Glutamatergic neuron (in vitro differentiated cells): ENCODE measurements around the gene MAPK7. TPM values are rescaled to one million over a fixed set of nuclear protein-coding genes. Genes with fewer than 3 reads are reported as not detected.

Experiments used
- DNase-seq: peaks from one replicate; pipeline ENCODE4 v3.0.0; 2022
- H3K27ac Mint-ChIP-seq: one replicate; pipeline ENCODE4 v1.8.0; 2020; ENCODE audit warnings: mild to moderate bottlenecking, mixed read lengths, inconsistent platforms; ENCODE audit not compliant: unreplicated experiment
- H3K27me3 Mint-ChIP-seq: one replicate; pipeline ENCODE4 v1.8.0; 2020; ENCODE audit warnings: mild to moderate bottlenecking, moderate library complexity, mixed read lengths, inconsistent platforms; ENCODE audit not compliant: unreplicated experiment
- H3K36me3 Mint-ChIP-seq: one replicate; pipeline ENCODE4 v1.8.0; 2020; ENCODE audit warnings: mild to moderate bottlenecking, mixed read lengths, inconsistent platforms; ENCODE audit not compliant: unreplicated experiment
- H3K4me1 Mint-ChIP-seq: one replicate; pipeline ENCODE4 v1.8.0; 2020; ENCODE audit warnings: mild to moderate bottlenecking, low read depth, mixed read lengths, inconsistent platforms; ENCODE audit not compliant: unreplicated experiment
- H3K4me3 Mint-ChIP-seq: one replicate; pipeline ENCODE4 v1.8.0; 2020; ENCODE audit warnings: mild to moderate bottlenecking, mixed read lengths, inconsistent platforms; ENCODE audit not compliant: unreplicated experiment
- H3K9me3 Mint-ChIP-seq: one replicate; pipeline ENCODE4 v1.8.0; 2020; ENCODE audit warnings: mild to moderate bottlenecking, moderate library complexity, mixed read lengths, inconsistent platforms; ENCODE audit not compliant: unreplicated experiment
- CTCF ChIP-seq: fragments of 200-600 bp; sonication (generic); IDR thresholded peaks from one replicate; pipeline ENCODE4 v1.5.0; 2021; ENCODE audit not compliant: partially characterized antibody, unreplicated experiment
- total RNA-seq: library from RNA; stranded (reverse); fragmentation: NEBNext Ultra II Directional; extraction: Animal tissue kit (Norgen Biotek cat#: 25700); gene quantifications from one replicate; pipeline ENCODE4 v1.2.1, GENCODE V29; 2021; ENCODE audit not compliant: unreplicated experiment

MAPK7 gene
- total RNA-seq, 1 donor from 2014 or later = 70.6 TPM

- Mint-ChIP-seq H3K36me3 (no peaks in the 10 kb centered on the region), H3K27me3 (peaks cover 10% of the 10 kb centered on the region), H3K27ac (peak overlapping the region; percentile 6), H3K4me1 (peaks cover 19% of the 10 kb centered on the region), H3K4me3 (peak overlapping the region; percentile 8), H3K9me3 (no peaks in the 10 kb centered on the region)
- TF ChIP-seq CTCF = no peak
- no peak for DNase-seq
Observed at GRCh38 chr17:19410091-19410490, 31.8 kb downstream of the MAPK7 start.

- Mint-ChIP-seq H3K27ac (peak within 1 kb of the TSS; percentile 93), H3K9me3 (no peaks in the 10 kb centered on the region), H3K27me3 (peaks cover 10% of the 10 kb centered on the region), H3K4me1 (peaks cover 19% of the 10 kb centered on the region), H3K4me3 (peak within 1 kb of the TSS; percentile 67), H3K36me3 (no peaks in the 10 kb centered on the region)
- no peak for TF ChIP-seq CTCF
- DNase-seq = peak; percentile 59
Observed at GRCh38 chr17:19410875-19411620, 32.8 kb downstream of the MAPK7 start, which contains the start of gene RNF112. TSS of gene RNF112 (plus strand) at chr17:19411232. CDS start at chr17:19411409, 177 bp downstream.

- Mint-ChIP-seq H3K4me1 (peaks cover 19% of the 10 kb centered on the region), H3K4me3 (peak overlapping the region; percentile 67), H3K27ac (peak overlapping the region; percentile 93), H3K9me3 (no peaks in the 10 kb centered on the region), H3K27me3 (peaks cover 10% of the 10 kb centered on the region), H3K36me3 (no peaks in the 10 kb centered on the region)
- no peak for TF ChIP-seq CTCF
- peak; percentile 68 for DNase-seq
Observed at GRCh38 chr17:19411631-19412030, 33.3 kb downstream of the MAPK7 start.

GRCh38 chr17:19412510-19412909, 34.2 kb downstream of the MAPK7 start:
- Mint-ChIP-seq H3K36me3 (no peaks in the 10 kb centered on the region), H3K9me3 (no peaks in the 10 kb centered on the region), H3K4me1 (peaks cover 19% of the 10 kb centered on the region), H3K4me3 (no peak overlapping the region), H3K27me3 (peaks cover 9% of the 10 kb centered on the region), H3K27ac (no peak overlapping the region)
- TF ChIP-seq CTCF = no peak
- DNase-seq = no peak

GRCh38 chr17:19412984-19413383, 34.7 kb downstream of the MAPK7 start:
- no peak overlapping the region for H3K27ac Mint-ChIP-seq
- peaks cover 19% of the 10 kb centered on the region for H3K4me1 Mint-ChIP-seq
- H3K9me3 Mint-ChIP-seq = no peaks in the 10 kb centered on the region
- DNase-seq = no peak
- H3K27me3 Mint-ChIP-seq = peaks cover 9% of the 10 kb centered on the region
- no peak overlapping the region for H3K4me3 Mint-ChIP-seq
- TF ChIP-seq CTCF = no peak
- H3K36me3 Mint-ChIP-seq = no peaks in the 10 kb centered on the region
